Lower leg skin (tissue), 4 donors: Measurements from ENCODE around the gene AHCY. TPM values are rescaled to one million over a fixed set of nuclear protein-coding genes. Genes with fewer than 3 reads are reported as not detected.
"Not testable (repeated sequence)": the region's sequence is repeated elsewhere in the genome, so short reads cannot be mapped to it uniquely, and the experiment has no call there.

Experiments used
- DNase-seq, 2 donors: peaks; one replicate each; pipeline ENCODE4 v3.0.0-alpha.2; 2019; ENCODE audit warnings: low spot score in 2 of 2
- H3K4me3 ChIP-seq: fragments of 200-600 bp; sonication (generic); 2 replicates; pipeline ENCODE4 v1.5.1; 2017; ENCODE audit warnings: mild to moderate bottlenecking, low read depth; ENCODE audit not compliant: poor library complexity, severe bottlenecking
- CTCF ChIP-seq, 3 donors: fragments of 450-650 bp; IDR thresholded peaks; one replicate each; pipeline ENCODE4 v1.5.1; 2016; ENCODE audit warnings: antibody characterized with exemption in 3 of 3, mild to moderate bottlenecking in 3 of 3, moderate library complexity in 2 of 3
- POLR2A ChIP-seq, 2 donors: fragments of 450-650 bp; IDR thresholded peaks; one replicate each; pipeline ENCODE4 v1.6.1; 2016 to 2017; ENCODE audit warnings: antibody characterized with exemption in 2 of 2, mild to moderate bottlenecking in 1 of 2, moderate library complexity in 1 of 2
- WGBS, 2 donors: methylation state at CpG; one replicate each; pipeline ENCODE4 v1.1.5; 2018; 5-methylcytosine and 5-hydroxymethylcytosine counted together
- intact Hi-C: fragments of 100-400 bp; cut with DNase I; formaldehyde crosslinking; loops from one replicate; pipeline ENCODE4 v1.15.0; 2023; ENCODE audit warnings: low total_unique reads
- total RNA-seq, 4 donors: library from RNA; depleted of rRNA; stranded (reverse); fragments of >200 nt; gene quantifications; one replicate each; pipeline ENCODE4 v1.1.0, GENCODE V29; 2016

Gene AHCY
- total RNA-seq, 4 donors from 2014 or later: 42.2 to 83.3 (median 56.0) TPM

- intact Hi-C loops: no loop called here
- 71 to 79% methylated on average over 3 of the region's 3 CpGs for WGBS, 2 donors
Measured at GRCh38 chr20:34300256-34300806, 2.8 kb downstream of the AHCY start.

GRCh38 chr20:34299556-34300255 lies 3.4 kb downstream of the AHCY start:
- H3K4me3 ChIP-seq: no peak overlapping the region
- no peak for TF ChIP-seq POLR2A (IDR thresholded peaks at IDR 0.05)
- TF ChIP-seq CTCF (IDR thresholded peaks at IDR 0.05): no peak
- intact Hi-C loops: no loop called here
- no peak for DNase-seq
- WGBS, 2 donors: 83 to 88% methylated on average over 11 of the region's 11 CpGs

More at GRCh38 chr20:34300256-34300806, 2.8 kb downstream of the AHCY start:
- no peak for DNase-seq
- no peak overlapping the region for H3K4me3 ChIP-seq
- no peak for TF ChIP-seq POLR2A (IDR thresholded peaks at IDR 0.05)
- no peak for TF ChIP-seq CTCF (IDR thresholded peaks at IDR 0.05)

GRCh38 chr20:34298294-34298784 lies 4.8 kb downstream of the AHCY start:
- WGBS, 2 donors: 79 to 86% methylated on average over 4 to 13 of the region's 15 CpGs
- H3K4me3 ChIP-seq, DNase-seq, intact Hi-C loops: not testable (repeated sequence)

- intact Hi-C loops: no loop called here
- no peak overlapping the region for H3K4me3 ChIP-seq
- DNase-seq: no peak
- 74 to 77% methylated on average over 3 of the region's 3 CpGs for WGBS, 2 donors
- no peak for TF ChIP-seq POLR2A (IDR thresholded peaks at IDR 0.05)
- TF ChIP-seq CTCF (IDR thresholded peaks at IDR 0.05): no peak
Measured at GRCh38 chr20:34296468-34296867, 6.7 kb downstream of the AHCY start.

DNA sequence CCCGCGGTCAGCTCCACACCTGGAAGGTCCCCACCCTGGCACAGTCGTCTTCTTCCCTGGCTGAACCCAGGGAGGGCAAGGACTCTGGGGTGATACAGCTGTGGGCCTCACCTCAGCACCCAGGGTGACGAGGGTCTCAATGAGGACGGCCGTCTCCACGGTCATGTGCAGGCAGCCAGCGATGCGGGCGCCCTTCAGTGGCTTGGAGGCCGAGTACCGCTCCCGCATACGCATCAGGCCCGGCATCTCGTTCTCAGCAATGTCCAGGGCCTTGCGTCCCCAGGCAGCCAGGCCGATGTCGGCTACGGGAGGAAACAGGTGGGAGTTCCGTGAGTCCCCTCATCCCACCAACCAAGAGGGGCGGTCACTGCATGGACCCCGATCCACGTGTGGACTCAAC lies 7.9 kb downstream of the AHCY start:
- intact Hi-C loops: no loop called here
- TF ChIP-seq POLR2A (IDR thresholded peaks at IDR 0.05): no peak
- no peak for TF ChIP-seq CTCF (IDR thresholded peaks at IDR 0.05)
- H3K4me3 ChIP-seq: no peak overlapping the region
- DNase-seq: no peak
- 95% methylated on average over 23 to 24 of the region's 24 CpGs for WGBS, 2 donors

GRCh38 chr20:34294563-34294962 lies 8.6 kb downstream of the AHCY start:
- intact Hi-C loops: no loop called here
- no peak for DNase-seq
- WGBS, 2 donors: 83 to 84% methylated on average over 7 of the region's 7 CpGs
- TF ChIP-seq POLR2A (IDR thresholded peaks at IDR 0.05) (no peak), CTCF (IDR thresholded peaks at IDR 0.05) (no peak)
- H3K4me3 ChIP-seq: no peak overlapping the region
